NCI-H2081 (cell line): Measurements from ENCODE around the gene MRPS2.
"Not testable (repeated sequence)": the region's sequence is repeated elsewhere in the genome, so short reads cannot be mapped to it uniquely, and the experiment has no call there.

Experiments
- DNase-seq, 2 experiments: peaks; one replicate each; lab custom pipeline; 2025; lab: John Stamatoyannopoulos, UW

The MRPS2 gene

GRCh38 chr9:135514342-135515082 lies 14.0 kb downstream of the MRPS2 start:
- DNase-seq = no peak

GRCh38 chr9:135515083-135515951 lies 14.8 kb downstream of the MRPS2 start:
- no peak for DNase-seq

GRCh38 chr9:135516132-135516860 lies 15.8 kb downstream of the MRPS2 start:
- no peak for DNase-seq

GRCh38 chr9:135517407-135517822 lies 16.9 kb downstream of the MRPS2 start:
- no peak for DNase-seq

GRCh38 chr9:135519179-135519971 lies 18.9 kb downstream of the MRPS2 start:
- DNase-seq = no peak

GRCh38 chr9:135520916-135521607 lies 20.6 kb downstream of the MRPS2 start, which contains the start of gene LCN1:
Gene LCN1, plus strand, starts transcription at chr9:135521440. Its CDS starts 58 bp downstream, at chr9:135521498.
- DNase-seq = no peak

- no peak for DNase-seq
Observed at GRCh38 chr9:135521608-135522095, 21.2 kb downstream of the MRPS2 start.

- DNase-seq = no peak
Observed at GRCh38 chr9:135522137-135522877, 21.8 kb downstream of the MRPS2 start.

GRCh38 chr9:135522931-135523330 lies 22.4 kb downstream of the MRPS2 start:
- no peak for DNase-seq

GRCh38 chr9:135523521-135524129 lies 23.1 kb downstream of the MRPS2 start:
- DNase-seq = no peak

- DNase-seq = no peak
Observed at GRCh38 chr9:135524130-135524861, 23.8 kb downstream of the MRPS2 start.

GRCh38 chr9:135525241-135526088 lies 25.0 kb downstream of the MRPS2 start:
- no peak for DNase-seq

GRCh38 chr9:135526089-135526729 lies 25.7 kb downstream of the MRPS2 start:
- DNase-seq = no peak

- no peak for DNase-seq
Observed at GRCh38 chr9:135526730-135527571, 26.5 kb downstream of the MRPS2 start.

GRCh38 chr9:135528842-135529435 lies 28.5 kb downstream of the MRPS2 start:
- not testable (repeated sequence) for DNase-seq

- DNase-seq = no peak
Observed at GRCh38 chr9:135530146-135530545, 29.7 kb downstream of the MRPS2 start.
